Naive B cell (primary cell): Measurements from ENCODE around the gene TTYH2. TPM values are rescaled to one million over a fixed set of nuclear protein-coding genes. Genes with fewer than 3 reads are reported as not detected.

ENCODE experiments used
- ATAC-seq, 2 donors: fragments of 150-1000 bp; cut with Tn5 transposase; 2 replicates each; pipeline ENCODE4 v1.10.0; 2021; ENCODE audit warnings: low read depth in 2 of 2, mild to moderate bottlenecking in 2 of 2, moderate library complexity in 2 of 2
- DNase-seq: peaks from one replicate; pipeline ENCODE4 v3.0.0; 2022
- H3K27ac Mint-ChIP-seq, 6 donors: one replicate each; pipeline ENCODE4 v1.8.0; 2020 to 2022; ENCODE audit warnings: mild to moderate bottlenecking in 6 of 6, mixed read lengths in 6 of 6, moderate library complexity in 5 of 6, inconsistent platforms in 2 of 6
- H3K27me3 Mint-ChIP-seq, 3 donors: one replicate each; pipeline ENCODE4 v1.8.0; 2021 to 2022; ENCODE audit warnings: mixed read lengths in 3 of 3, mild to moderate bottlenecking in 1 of 3
- H3K36me3 Mint-ChIP-seq, 2 donors: one replicate each; pipeline ENCODE4 v1.8.0; 2020 to 2022; ENCODE audit warnings: mixed read lengths in 2 of 2, inconsistent platforms in 1 of 2, mild to moderate bottlenecking in 1 of 2
- H3K4me1 Mint-ChIP-seq, 3 donors: one replicate each; pipeline ENCODE4 v1.8.0; 2020 to 2022; ENCODE audit warnings: mixed read lengths in 3 of 3, inconsistent platforms in 1 of 3, mild to moderate bottlenecking in 1 of 3, moderate library complexity in 1 of 3
- H3K4me3 Mint-ChIP-seq, 8 donors: one replicate each; pipeline ENCODE4 v1.8.0; 2020 to 2022; ENCODE audit warnings: mild to moderate bottlenecking in 8 of 8, mixed read lengths in 8 of 8, moderate library complexity in 8 of 8, inconsistent platforms in 2 of 8
- H3K9me3 Mint-ChIP-seq, 7 donors: one replicate each; pipeline ENCODE4 v1.8.0; 2020 to 2022; ENCODE audit warnings: mixed read lengths in 7 of 7, mild to moderate bottlenecking in 5 of 7, inconsistent platforms in 2 of 7, moderate library complexity in 1 of 7
- polyA plus RNA-seq, 6 donors: library from polyadenylated mRNA; unstranded; fragments of 300-500 nt; fragmentation: Illumina TruSeq; gene quantifications; one replicate each; pipeline ENCODE4 v1.2.3, GENCODE V29; 2021; ENCODE audit warnings: low read depth in 6 of 6

The TTYH2 gene
- polyA plus RNA-seq, 6 donors from 2014 or later = 0.57 to 2.0 (median 1.1) TPM

DNA sequence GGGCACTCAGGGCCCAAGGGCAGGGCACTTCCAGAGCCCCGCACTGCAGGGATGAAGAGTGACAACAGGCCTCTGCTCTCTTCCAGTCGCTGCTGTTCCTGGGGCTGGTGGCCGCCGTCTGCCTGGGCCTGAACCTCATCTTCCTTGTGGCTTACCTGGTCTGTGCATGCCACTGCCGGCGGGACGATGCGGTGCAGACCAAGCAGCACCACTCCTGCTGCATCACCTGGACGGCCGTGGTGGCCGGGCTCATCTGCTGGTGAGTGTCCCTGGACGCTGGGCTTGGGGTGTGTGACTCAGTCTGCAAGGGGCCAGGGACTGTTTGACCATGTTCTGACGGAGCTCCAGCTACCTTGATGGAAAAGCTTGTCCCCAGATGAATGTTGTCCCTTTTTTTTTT is 9.0 kb downstream of the TTYH2 start:
- ATAC-seq = no peak
- peaks cover 0 to 5% (median 1%) of the 10 kb centered on the region in 7 donors for H3K9me3 Mint-ChIP-seq
- DNase-seq = no peak
- no peak overlapping the region for H3K4me3 Mint-ChIP-seq
- peaks cover 0 to 13% of the 10 kb centered on the region in 2 donors for H3K36me3 Mint-ChIP-seq
- H3K27ac Mint-ChIP-seq = no peak overlapping the region
- H3K4me1 Mint-ChIP-seq = no peaks in the 10 kb centered on the region
- no peaks in the 10 kb centered on the region for H3K27me3 Mint-ChIP-seq

- Mint-ChIP-seq H3K36me3 (peaks cover 0 to 13% of the 10 kb centered on the region in 2 donors), H3K4me1 (no peaks in the 10 kb centered on the region), H3K27ac (peak overlapping the region in 1 of 6 donors; percentile 28), H3K27me3 (no peaks in the 10 kb centered on the region), H3K9me3 (peaks cover 0 to 5% (median 1%) of the 10 kb centered on the region in 7 donors), H3K4me3 (no peak overlapping the region)
- no peak for ATAC-seq
- no peak for DNase-seq
Observed at GRCh38 chr17:74223901-74224300, 10.5 kb downstream of the TTYH2 start.

- DNase-seq = no peak
- Mint-ChIP-seq H3K27me3 (no peaks in the 10 kb centered on the region), H3K27ac (no peak overlapping the region), H3K36me3 (peaks cover 0 to 13% of the 10 kb centered on the region in 2 donors), H3K4me1 (no peaks in the 10 kb centered on the region), H3K4me3 (no peak overlapping the region), H3K9me3 (peaks cover 0 to 1% (median 0%) of the 10 kb centered on the region in 7 donors)
- ATAC-seq = no peak
Observed at GRCh38 chr17:74224959-74225725, 11.8 kb downstream of the TTYH2 start.

DNA sequence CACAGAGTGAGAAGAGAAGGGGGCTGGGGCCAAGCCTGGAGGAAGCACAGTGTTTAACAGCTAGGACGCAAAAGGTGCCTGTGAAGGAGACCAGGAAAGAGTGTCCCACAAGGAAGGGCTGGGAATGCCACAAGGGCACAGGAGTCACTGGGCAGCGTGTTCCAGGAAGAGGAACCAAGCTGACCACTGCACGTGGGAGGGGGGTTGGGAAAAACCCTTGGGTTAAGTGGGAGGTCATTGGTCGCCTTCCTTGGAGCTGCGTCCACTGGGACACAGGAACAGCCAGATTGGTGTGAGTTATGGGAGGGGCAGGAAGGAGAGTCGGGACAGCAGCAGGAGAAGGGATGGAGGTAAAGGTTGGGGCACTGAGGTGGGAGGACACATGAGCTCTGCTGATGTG is 12.9 kb downstream of the TTYH2 start:
- no peak for ATAC-seq
- no peaks in the 10 kb centered on the region for H3K4me1 Mint-ChIP-seq
- H3K9me3 Mint-ChIP-seq = peaks cover 0 to 1% (median 0%) of the 10 kb centered on the region in 7 donors
- H3K36me3 Mint-ChIP-seq = peaks cover 0 to 13% of the 10 kb centered on the region in 2 donors
- H3K27ac Mint-ChIP-seq = peak overlapping the region in 1 of 6 donors; percentile 61
- DNase-seq = no peak
- H3K27me3 Mint-ChIP-seq = no peaks in the 10 kb centered on the region
- no peak overlapping the region for H3K4me3 Mint-ChIP-seq

GRCh38 chr17:74227271-74228080 is 14.1 kb downstream of the TTYH2 start:
- Mint-ChIP-seq H3K27me3 (no peaks in the 10 kb centered on the region), H3K9me3 (peaks cover 0 to 1% (median 0%) of the 10 kb centered on the region in 7 donors), H3K36me3 (peaks cover 0 to 13% of the 10 kb centered on the region in 2 donors), H3K4me3 (no peak overlapping the region), H3K27ac (peak overlapping the region in 2 of 6 donors; percentile 35 to 47), H3K4me1 (no peaks in the 10 kb centered on the region)
- no peak for DNase-seq
- no peak for ATAC-seq

DNA sequence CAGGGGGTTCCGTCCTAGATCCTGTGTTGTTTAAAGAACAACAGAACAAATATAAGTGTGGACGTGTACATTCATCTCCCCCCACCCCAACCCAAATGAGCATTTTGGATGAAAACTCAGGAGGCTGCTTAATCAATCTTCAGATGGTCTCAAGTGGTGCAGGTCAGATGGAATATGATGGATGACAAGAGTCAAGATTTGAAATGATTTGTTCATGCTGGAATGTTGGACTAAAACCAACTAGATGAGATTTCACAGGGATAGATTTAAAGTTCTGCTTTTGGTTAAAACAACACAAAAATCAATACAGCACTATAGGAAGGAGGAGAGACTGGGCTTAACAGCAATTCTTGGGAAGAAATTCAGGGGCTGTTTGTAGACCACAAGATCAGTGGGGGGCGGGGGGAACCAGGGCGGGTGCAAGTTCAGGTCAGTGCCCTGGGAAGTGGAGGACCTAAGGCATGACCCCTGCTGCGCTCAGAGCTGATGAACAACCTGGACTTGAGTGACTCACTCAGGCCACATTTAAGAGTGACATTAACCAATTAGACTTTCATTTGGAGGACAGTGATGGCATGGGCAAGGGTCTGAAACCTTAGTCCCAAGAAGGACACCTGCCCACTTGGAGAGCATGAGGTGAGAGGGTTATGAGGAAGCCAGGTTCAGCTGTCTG is 15.1 kb downstream of the TTYH2 start:
- no peak overlapping the region for H3K27ac Mint-ChIP-seq
- ATAC-seq (no peak), DNase-seq (no peak)
- peaks cover 0 to 1% (median 0%) of the 10 kb centered on the region in 7 donors for H3K9me3 Mint-ChIP-seq
- no peaks in the 10 kb centered on the region for H3K27me3 Mint-ChIP-seq
- H3K36me3 Mint-ChIP-seq = peaks cover 0 to 13% of the 10 kb centered on the region in 2 donors
- H3K4me3 Mint-ChIP-seq = no peak overlapping the region
- peaks cover 0 to 4% (median 1%) of the 10 kb centered on the region in 3 donors for H3K4me1 Mint-ChIP-seq

DNA sequence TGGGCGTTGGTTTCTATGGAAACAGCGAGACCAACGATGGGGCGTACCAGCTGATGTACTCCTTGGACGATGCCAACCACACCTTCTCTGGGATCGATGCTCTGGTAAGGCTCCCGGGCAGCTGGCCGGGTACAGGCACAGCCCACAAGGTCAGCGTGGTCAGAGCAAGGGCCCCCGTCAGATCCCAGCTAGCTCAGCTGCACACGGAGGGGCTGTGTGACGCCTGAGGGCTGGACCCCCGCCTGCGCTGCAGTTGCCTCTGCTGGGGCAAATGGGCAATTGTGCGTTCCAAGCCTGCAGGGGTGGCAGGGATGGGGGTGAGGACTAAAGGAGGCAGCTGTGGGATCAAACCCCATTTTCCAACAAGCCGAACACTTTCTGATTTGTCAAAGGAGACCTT is 17.5 kb downstream of the TTYH2 start:
- Mint-ChIP-seq H3K4me3 (no peak overlapping the region), H3K27ac (no peak overlapping the region), H3K36me3 (peaks cover 0 to 5% of the 10 kb centered on the region in 2 donors), H3K4me1 (peaks cover 4 to 20% (median 11%) of the 10 kb centered on the region in 3 donors), H3K9me3 (no peaks in the 10 kb centered on the region), H3K27me3 (no peaks in the 10 kb centered on the region)
- DNase-seq = no peak
- ATAC-seq = no peak

- H3K4me3 Mint-ChIP-seq = no peak overlapping the region
- no peaks in the 10 kb centered on the region for H3K9me3 Mint-ChIP-seq
- no peak overlapping the region for H3K27ac Mint-ChIP-seq
- no peaks in the 10 kb centered on the region for H3K36me3 Mint-ChIP-seq
- no peak for DNase-seq
- ATAC-seq = no peak
- H3K27me3 Mint-ChIP-seq = no peaks in the 10 kb centered on the region
- H3K4me1 Mint-ChIP-seq = peaks cover 4 to 20% (median 11%) of the 10 kb centered on the region in 3 donors
Observed at GRCh38 chr17:74231928-74232907, 18.8 kb downstream of the TTYH2 start.

DNA sequence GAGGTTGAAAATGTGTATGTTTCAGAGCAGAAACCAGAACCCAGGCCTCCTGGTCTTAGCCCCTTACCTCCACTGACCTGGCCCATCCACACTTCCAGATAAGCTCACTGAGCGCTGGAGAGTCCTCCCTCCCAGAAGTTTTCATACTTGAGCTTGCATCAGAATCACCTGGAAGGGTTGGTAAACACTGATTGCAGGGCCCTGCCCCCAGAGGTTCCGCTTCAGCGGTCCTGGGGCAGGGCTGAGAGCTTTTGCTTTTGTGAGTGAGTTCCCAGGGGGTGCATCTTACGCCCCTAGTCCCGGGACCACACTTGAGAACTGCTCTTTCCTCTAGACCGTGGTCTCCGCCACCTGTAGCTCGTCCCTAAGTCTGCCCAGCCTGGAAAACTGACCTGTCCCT is 20.6 kb downstream of the TTYH2 start:
- DNase-seq (no peak), ATAC-seq (no peak)
- no peaks in the 10 kb centered on the region for H3K36me3 Mint-ChIP-seq
- peak overlapping the region in 3 of 6 donors; percentile 9 to 68 (median 41) for H3K27ac Mint-ChIP-seq
- no peaks in the 10 kb centered on the region for H3K9me3 Mint-ChIP-seq
- H3K4me3 Mint-ChIP-seq = peak overlapping the region in 2 of 8 donors; percentile 37 to 50
- H3K4me1 Mint-ChIP-seq = peaks cover 4 to 20% (median 11%) of the 10 kb centered on the region in 3 donors
- no peaks in the 10 kb centered on the region for H3K27me3 Mint-ChIP-seq

- H3K4me3 Mint-ChIP-seq = peak overlapping the region in 7 of 8 donors; percentile 52 to 86 (median 75)
- peak; percentile 47 to 51 for ATAC-seq
- no peaks in the 10 kb centered on the region for H3K27me3 Mint-ChIP-seq
- no peak for DNase-seq
- peak overlapping the region in 3 of 6 donors; percentile 66 to 84 (median 81) for H3K27ac Mint-ChIP-seq
- no peaks in the 10 kb centered on the region for H3K9me3 Mint-ChIP-seq
- H3K36me3 Mint-ChIP-seq = no peaks in the 10 kb centered on the region
- H3K4me1 Mint-ChIP-seq = peaks cover 4 to 20% (median 11%) of the 10 kb centered on the region in 3 donors
Observed at GRCh38 chr17:74234486-74234885, 21.1 kb downstream of the TTYH2 start.

DNA sequence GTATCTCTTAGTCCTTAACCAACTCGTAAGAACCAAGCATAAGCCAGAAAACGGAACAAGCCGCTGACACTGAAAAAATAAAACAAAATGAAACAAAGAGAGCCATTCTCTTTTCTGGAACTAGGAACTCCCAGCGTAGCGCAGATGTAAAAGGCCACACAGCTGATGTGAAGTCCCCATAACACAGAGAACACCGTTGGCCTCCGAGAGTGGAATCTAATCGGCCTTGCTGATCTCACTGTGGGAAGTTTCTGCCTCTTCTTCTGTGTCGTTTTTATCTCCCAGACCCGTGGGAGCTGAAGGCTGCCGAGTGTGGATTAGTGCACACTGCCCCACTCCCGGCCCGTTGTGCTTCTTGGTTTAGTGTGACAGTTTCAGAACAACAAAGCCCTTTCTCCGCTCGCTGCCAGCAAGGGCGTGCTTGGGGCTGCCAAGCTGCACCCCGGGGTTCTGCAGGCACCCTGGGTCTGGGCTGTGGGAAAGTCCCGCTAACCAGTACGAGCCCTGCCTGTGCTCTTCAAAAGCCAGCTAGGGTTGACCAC is 21.7 kb downstream of the TTYH2 start:
- H3K27ac Mint-ChIP-seq = peak overlapping the region; percentile 15 to 92 (median 74)
- peak overlapping the region; percentile 52 to 86 (median 75) for H3K4me3 Mint-ChIP-seq
- H3K36me3 Mint-ChIP-seq = no peaks in the 10 kb centered on the region
- H3K9me3 Mint-ChIP-seq = no peaks in the 10 kb centered on the region
- ATAC-seq (peak; percentile 73 to 78), DNase-seq (peak; percentile 6)
- H3K4me1 Mint-ChIP-seq = peaks cover 4 to 20% (median 11%) of the 10 kb centered on the region in 3 donors
- H3K27me3 Mint-ChIP-seq = no peaks in the 10 kb centered on the region

DNA sequence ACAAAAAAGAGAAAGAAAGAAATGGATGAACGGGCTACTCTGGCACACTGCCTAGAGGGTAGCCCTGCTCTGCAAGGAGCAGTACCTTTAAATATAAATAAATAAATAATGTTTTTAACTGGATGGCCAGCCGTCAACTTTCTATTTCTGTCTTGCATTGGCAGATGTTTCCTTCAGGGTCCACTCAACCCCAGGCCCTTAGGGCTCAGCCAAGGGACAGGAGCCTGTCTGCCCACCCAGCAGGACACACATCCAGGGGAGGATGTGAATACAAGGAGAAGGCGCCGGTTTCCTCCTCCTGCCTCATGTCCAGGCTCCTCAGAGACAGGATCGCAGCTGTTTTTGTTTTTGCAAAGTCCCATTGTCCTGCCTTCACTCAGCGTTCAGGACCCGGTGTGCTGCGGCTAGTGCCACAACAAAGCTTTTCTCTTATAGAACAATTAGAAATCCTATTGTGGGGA is 22.6 kb downstream of the TTYH2 start:
- no peak for ATAC-seq
- H3K4me1 Mint-ChIP-seq = peaks cover 4 to 20% (median 11%) of the 10 kb centered on the region in 3 donors
- no peak for DNase-seq
- peak overlapping the region in 1 of 8 donors; percentile 41 for H3K4me3 Mint-ChIP-seq
- H3K27ac Mint-ChIP-seq = no peak overlapping the region
- no peaks in the 10 kb centered on the region for H3K27me3 Mint-ChIP-seq
- no peaks in the 10 kb centered on the region for H3K9me3 Mint-ChIP-seq
- H3K36me3 Mint-ChIP-seq = no peaks in the 10 kb centered on the region
